CD14-positive monocyte (primary cell): ENCODE measurements around the gene GCGR. TPM values are rescaled to one million over a fixed set of nuclear protein-coding genes. Genes with fewer than 3 reads are reported as not detected.

ENCODE experiments used
- DNase-seq, 3 donors: peaks; one replicate each; pipeline ENCODE4 v3.0.0-alpha.2; 2011 to 2022
- H2AFZ ChIP-seq: 2 replicates; pipeline ENCODE4 v1.6.0; 2012; ENCODE audit warnings: mild to moderate bottlenecking, low read depth, low read length, inconsistent platforms; ENCODE audit not compliant: insufficient read depth, poor library complexity, severe bottlenecking
- H3K27ac ChIP-seq, 2 donors: 1 replicate in 1 of 2; 2 replicates in 1 of 2; pipeline ENCODE4 v1.5.1; 2012 to 2013; ENCODE audit warnings: low read length in 2 of 2, control low read depth in 1 of 2, inconsistent platforms in 1 of 2, low read depth in 1 of 2, mild to moderate bottlenecking in 1 of 2
- H3K27me3 ChIP-seq, 2 donors: one replicate each; pipeline versions ENCODE4 v1.6.0 to v1.6.1; 2011 to 2013; ENCODE audit warnings: low read length in 2 of 2; ENCODE audit not compliant: control insufficient read depth in 2 of 2, insufficient read depth in 2 of 2
- H3K36me3 ChIP-seq, 2 donors: replicated peaks in 1 of 2; 1 replicate in 1 of 2; 2 replicates in 1 of 2; pipeline versions ENCODE4 v1.5.1 to v1.6.1; 2012 to 2013; ENCODE audit warnings: low read length in 2 of 2, control low read depth in 1 of 2, inconsistent platforms in 1 of 2, mild to moderate bottlenecking in 1 of 2; ENCODE audit not compliant: insufficient read depth in 2 of 2, control insufficient read depth in 1 of 2
- H3K4me1 ChIP-seq, 2 donors: 1 replicate in 1 of 2; 2 replicates in 1 of 2; pipeline versions ENCODE4 v1.5.1 to v1.6.1; 2012 to 2013; ENCODE audit warnings: low read length in 2 of 2, control low read depth in 1 of 2, inconsistent platforms in 1 of 2, mild to moderate bottlenecking in 1 of 2, moderate library complexity in 1 of 2; ENCODE audit not compliant: insufficient read depth in 2 of 2, control insufficient read depth in 1 of 2
- H3K4me2 ChIP-seq: replicated peaks from 2 replicates; pipeline ENCODE3; 2012; ENCODE audit warnings: low read length, moderate library complexity, mild to moderate bottlenecking; ENCODE audit not compliant: poor library complexity, severe bottlenecking; ENCODE audit errors: extremely low read depth
- H3K4me3 ChIP-seq, 3 experiments: fragments of 200-600 bp in 1 of 3; sonication (generic) in 1 of 3; replicated peaks in 1 of 3; 1 replicate in 2 of 3; 2 replicates in 1 of 3; pipeline ENCODE4 v1.5.1; 2011 to 2013; ENCODE audit warnings: low read length in 3 of 3, mild to moderate bottlenecking in 3 of 3, control low read depth in 2 of 3, low read depth in 2 of 3, inconsistent platforms in 1 of 3, moderate library complexity in 1 of 3
- H3K79me2 ChIP-seq: 2 replicates; pipeline ENCODE4 v1.6.0; 2012; ENCODE audit warnings: mild to moderate bottlenecking, control low read depth, inconsistent platforms, low read length, moderate library complexity; ENCODE audit not compliant: insufficient read depth
- H3K9ac ChIP-seq: 2 replicates; pipeline ENCODE4 v1.6.0; 2017; ENCODE audit warnings: low read length, mild to moderate bottlenecking; ENCODE audit not compliant: insufficient read depth, poor library complexity, severe bottlenecking
- H3K9me3 ChIP-seq, 2 donors: replicated peaks in 1 of 2; 1 replicate in 1 of 2; 2 replicates in 1 of 2; pipeline versions ENCODE4 v1.5.1 to v1.6.1; 2012 to 2013; ENCODE audit warnings: low read length in 2 of 2, control low read depth in 1 of 2; ENCODE audit not compliant: control insufficient read depth in 1 of 2, insufficient read depth in 1 of 2
- H4K20me1 ChIP-seq: 2 replicates; pipeline ENCODE4 v1.6.0; 2012; ENCODE audit warnings: mild to moderate bottlenecking, low read length, control low read depth, moderate library complexity; ENCODE audit not compliant: insufficient read depth
- H3K27ac Mint-ChIP-seq, 7 donors: one replicate each; pipeline ENCODE4 v1.8.0; 2020; ENCODE audit warnings: mild to moderate bottlenecking in 7 of 7, mixed read lengths in 7 of 7, moderate library complexity in 6 of 7, inconsistent platforms in 2 of 7
- H3K27me3 Mint-ChIP-seq, 3 donors: one replicate each; pipeline ENCODE4 v1.8.0; 2021 to 2022; ENCODE audit warnings: low read depth in 3 of 3, mild to moderate bottlenecking in 3 of 3, mixed read lengths in 3 of 3, moderate library complexity in 3 of 3, inconsistent platforms in 1 of 3
- H3K36me3 Mint-ChIP-seq, 2 donors: one replicate each; pipeline ENCODE4 v1.8.0; 2020; ENCODE audit warnings: mixed read lengths in 2 of 2, inconsistent platforms in 1 of 2, mild to moderate bottlenecking in 1 of 2
- H3K4me1 Mint-ChIP-seq: one replicate; pipeline ENCODE4 v1.8.0; 2020; ENCODE audit warnings: mild to moderate bottlenecking, mixed read lengths
- H3K4me3 Mint-ChIP-seq, 2 donors: one replicate each; pipeline ENCODE4 v1.8.0; 2020; ENCODE audit warnings: mild to moderate bottlenecking in 2 of 2, mixed read lengths in 2 of 2, moderate library complexity in 1 of 2
- H3K9me3 Mint-ChIP-seq, 7 donors: one replicate each; pipeline ENCODE4 v1.8.0; 2020 to 2022; ENCODE audit warnings: mixed read lengths in 7 of 7, mild to moderate bottlenecking in 6 of 7, moderate library complexity in 6 of 7, inconsistent platforms in 2 of 7
- CTCF ChIP-seq: fragments of 200-600 bp; IDR thresholded peaks from one replicate; pipeline ENCODE4 v1.8.0; 2022; ENCODE audit warnings: antibody characterized with exemption, mild to moderate bottlenecking
- WGBS: methylation state at CpG from one replicate; pipeline ENCODE4 v1.1.5; 2013; ENCODE audit warnings: missing lambda C conversion rate; ENCODE audit not compliant: insufficient coverage; 5-methylcytosine and 5-hydroxymethylcytosine counted together
- intact Hi-C, 2 donors: fragments of 100-400 bp; cut with micrococcal nuclease; formaldehyde crosslinking; loops; one replicate each; pipeline versions ENCODE4 v1.15.0 to v1.15.1; 2023
- polyA plus RNA-seq, 3 donors: library from polyadenylated mRNA; depleted of rRNA in 1 of 3; unstranded in 2 of 3; stranded (reverse) in 1 of 3; fragments of 300-500 nt in 2 of 3; fragments of >200 nt in 1 of 3; fragmentation: Illumina TruSeq in 2 of 3; gene quantifications; 1 replicate in 2 of 3; 2 replicates in 1 of 3; pipeline ENCODE4 v1.2.3, GENCODE V29; 2012 to 2021

GCGR gene
- polyA plus RNA-seq, 3 donors, result not detected

DNA sequence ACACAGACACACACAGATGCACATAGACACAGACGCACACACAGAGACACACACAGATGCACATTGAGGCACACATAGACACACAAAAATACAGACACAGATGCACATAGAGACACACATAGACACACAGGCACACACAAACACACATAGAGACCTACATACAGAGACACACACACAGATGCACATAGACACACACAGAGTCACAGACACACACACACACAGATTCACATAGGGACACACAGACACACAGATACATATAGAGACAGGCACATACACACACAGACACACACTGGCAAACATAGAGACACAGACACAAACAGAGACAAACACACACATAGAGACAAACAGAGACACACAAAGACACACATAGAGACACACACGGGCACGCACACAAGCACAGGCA lies 9.9 kb upstream of the GCGR start:
- no peak overlapping the region for H3K4me3 Mint-ChIP-seq
- H3K4me3 ChIP-seq, result no peak overlapping the region

DNA sequence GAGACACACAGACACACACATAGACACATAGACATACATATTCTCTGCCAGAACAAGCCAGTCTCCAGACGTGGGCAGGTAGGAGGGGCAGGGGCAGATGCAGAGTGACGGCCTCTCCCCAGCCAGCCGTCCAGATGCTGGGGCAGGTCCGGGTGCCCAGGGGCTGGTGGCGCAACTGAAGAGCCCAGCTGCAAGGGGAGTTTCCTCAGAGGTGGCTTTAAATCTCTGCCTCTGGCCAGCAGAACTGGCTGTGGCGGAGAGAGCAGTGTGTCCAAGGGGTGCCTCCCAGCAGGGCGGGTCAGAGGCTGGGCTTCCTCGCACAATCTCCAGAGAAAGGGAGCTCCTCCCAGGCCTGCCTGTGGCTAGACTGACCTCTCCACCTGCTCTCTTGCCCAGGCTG lies 9.4 kb upstream of the GCGR start:
- H3K36me3 ChIP-seq, result no peaks in the 10 kb centered on the region
- no peak overlapping the region for H3K4me2 ChIP-seq
- no peak overlapping the region for H2AFZ ChIP-seq
- no peak overlapping the region for H3K9ac ChIP-seq
- no peak overlapping the region for H3K27ac ChIP-seq
- H3K27me3 ChIP-seq, result no peaks in the 10 kb centered on the region
- H4K20me1 ChIP-seq, result no peaks in the 10 kb centered on the region
- Mint-ChIP-seq H3K27me3 (peaks cover 5 to 17% (median 8%) of the 10 kb centered on the region in 3 donors), H3K36me3 (no peaks in the 10 kb centered on the region), H3K4me1 (no peaks in the 10 kb centered on the region), H3K9me3 (peaks cover 0 to 9% (median 3%) of the 10 kb centered on the region in 7 donors), H3K4me3 (no peak overlapping the region), H3K27ac (no peak overlapping the region)
- no peak overlapping the region for H3K4me3 ChIP-seq
- intact Hi-C loops, result no loop called here
- no peaks in the 10 kb centered on the region for H3K9me3 ChIP-seq
- no peak for DNase-seq
- H3K4me1 ChIP-seq, result no peaks in the 10 kb centered on the region
- TF ChIP-seq CTCF, result no peak
- 24% methylated on average over 7 of the region's 8 CpGs for WGBS
- no peaks in the 10 kb centered on the region for H3K79me2 ChIP-seq

More for the DNA sequence above, 9.9 kb upstream of the GCGR start:
- no peak for TF ChIP-seq CTCF
- no peak for DNase-seq
- H3K4me2 ChIP-seq, result no peak overlapping the region
- no peaks in the 10 kb centered on the region for H3K4me1 ChIP-seq
- no peaks in the 10 kb centered on the region for H4K20me1 ChIP-seq
- no peaks in the 10 kb centered on the region for H3K79me2 ChIP-seq
- intact Hi-C loops, result no loop called here
- no peak overlapping the region for H3K9ac ChIP-seq
- H3K36me3 ChIP-seq, result no peaks in the 10 kb centered on the region
- Mint-ChIP-seq H3K27me3 (peaks cover 3 to 13% (median 3%) of the 10 kb centered on the region in 3 donors), H3K27ac (no peak overlapping the region), H3K36me3 (no peaks in the 10 kb centered on the region), H3K4me1 (no peaks in the 10 kb centered on the region), H3K9me3 (peaks cover 0 to 5% (median 0%) of the 10 kb centered on the region in 7 donors)
- no peaks in the 10 kb centered on the region for H3K27me3 ChIP-seq
- no peaks in the 10 kb centered on the region for H3K9me3 ChIP-seq
- H3K27ac ChIP-seq, result no peak overlapping the region
- 100% methylated on average over 1 of the region's 3 CpGs for WGBS
- H2AFZ ChIP-seq, result no peak overlapping the region
